ENCODE measurements around the gene ZNF750. TPM values are rescaled to one million over a fixed set of nuclear protein-coding genes. Genes with fewer than 3 reads are reported as not detected.

Gene ZNF750
- total and polyA plus RNA-seq, 2 of the 13 experiments (the other 11 are each of a cell fraction or from before 2014, with no cell fraction given), result not detected

DNA sequence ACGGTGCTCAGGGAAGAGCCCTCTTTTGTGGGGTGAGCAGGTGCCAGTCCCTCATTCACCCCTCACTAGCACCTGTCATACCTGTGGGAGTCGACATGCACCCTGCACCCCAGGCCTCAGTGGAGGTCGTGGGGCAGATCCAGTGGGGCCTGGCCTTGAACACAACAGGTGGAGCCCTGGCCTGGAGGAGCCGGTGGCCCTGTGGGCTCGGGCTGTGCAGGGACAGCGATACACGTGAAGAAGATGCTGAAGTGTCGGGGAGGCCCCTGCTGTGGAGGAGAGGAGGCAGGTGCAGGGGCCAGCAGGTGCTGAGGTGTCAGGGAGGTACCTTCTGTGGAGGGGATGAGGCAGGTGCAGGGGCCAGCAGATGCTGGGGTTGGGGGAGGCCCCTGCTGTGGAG, 31.8 kb downstream of the ZNF750 start (continued):
- no peak for TF ChIP-seq SRY (CRISPR knock-in tag; IDR thresholded peaks at IDR 0.05)
- TF ChIP-seq, protein P1, sequence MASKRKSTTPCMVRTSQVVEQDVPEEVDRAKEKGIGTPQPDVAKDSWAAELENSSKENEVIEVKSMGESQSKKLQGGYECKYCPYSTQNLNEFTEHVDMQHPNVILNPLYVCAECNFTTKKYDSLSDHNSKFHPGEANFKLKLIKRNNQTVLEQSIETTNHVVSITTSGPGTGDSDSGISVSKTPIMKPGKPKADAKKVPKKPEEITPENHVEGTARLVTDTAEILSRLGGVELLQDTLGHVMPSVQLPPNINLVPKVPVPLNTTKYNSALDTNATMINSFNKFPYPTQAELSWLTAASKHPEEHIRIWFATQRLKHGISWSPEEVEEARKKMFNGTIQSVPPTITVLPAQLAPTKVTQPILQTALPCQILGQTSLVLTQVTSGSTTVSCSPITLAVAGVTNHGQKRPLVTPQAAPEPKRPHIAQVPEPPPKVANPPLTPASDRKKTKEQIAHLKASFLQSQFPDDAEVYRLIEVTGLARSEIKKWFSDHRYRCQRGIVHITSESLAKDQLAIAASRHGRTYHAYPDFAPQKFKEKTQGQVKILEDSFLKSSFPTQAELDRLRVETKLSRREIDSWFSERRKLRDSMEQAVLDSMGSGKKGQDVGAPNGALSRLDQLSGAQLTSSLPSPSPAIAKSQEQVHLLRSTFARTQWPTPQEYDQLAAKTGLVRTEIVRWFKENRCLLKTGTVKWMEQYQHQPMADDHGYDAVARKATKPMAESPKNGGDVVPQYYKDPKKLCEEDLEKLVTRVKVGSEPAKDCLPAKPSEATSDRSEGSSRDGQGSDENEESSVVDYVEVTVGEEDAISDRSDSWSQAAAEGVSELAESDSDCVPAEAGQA (IDR thresholded peaks at IDR 0.05; ENCODE audit: low read depth), result no peak
- TF ChIP-seq, protein P1 (CRISPR knock-in tag; IDR thresholded peaks at IDR 0.05; ENCODE audit: borderline replicate concordance), result no peak

DNA sequence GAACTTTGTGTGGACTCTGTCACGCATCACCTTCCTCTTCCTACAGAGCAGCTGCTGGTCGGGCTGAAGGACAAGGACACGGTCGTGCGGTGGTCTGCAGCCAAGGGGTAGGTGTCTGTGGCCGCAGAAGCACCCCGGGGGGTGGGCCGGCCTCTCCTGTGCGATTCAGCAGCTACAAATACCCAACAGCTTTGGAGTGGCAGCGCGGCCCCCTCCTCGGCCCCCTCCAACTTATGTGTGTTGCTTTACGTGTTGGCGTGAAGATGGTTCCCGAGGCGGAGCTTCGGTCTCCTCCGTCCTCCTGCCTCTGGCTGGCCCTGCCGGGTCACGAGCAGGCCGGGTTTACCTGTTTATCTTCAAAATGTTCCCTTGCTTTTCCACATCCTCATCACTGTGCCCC, 32.3 kb downstream of the ZNF750 start:
- ChIA-PET CTCF (ENCODE audit: low intra/inter-chr PET ratio, low total read pairs) (no interaction called here), POLR2A (no interaction called here)
- FAIRE-seq (no peak), ATAC-seq (no peak), DNase-seq (ENCODE audit: low spot score) (no peak)
- Histone ChIP-seq H3K4me1 (ENCODE audit: insufficient read depth, low read length) (no peaks in the 10 kb centered on the region), H2AFZ (ENCODE audit: low read length) (no peak overlapping the region), H3K4me3 (replicated peaks in 1 of 3; ENCODE audit: insufficient read depth in 1 of 3, low read depth in 2 of 3, low read length in 3 of 3) (no peak overlapping the region), H4K20me1 (ENCODE audit: insufficient read depth, low read length) (no peaks in the 10 kb centered on the region), H3K27me3 (ENCODE audit: control insufficient read depth in 1 of 2, insufficient read depth in 2 of 2, low read length in 2 of 2) (no peaks in the 10 kb centered on the region), H3K79me2 (ENCODE audit: insufficient read depth, low read length) (no peaks in the 10 kb centered on the region), H3K4me2 (ENCODE audit: low read depth, low read length) (no peak overlapping the region), H3K9me3 (ENCODE audit: low read length) (no peaks in the 10 kb centered on the region), H3K36me3 (replicated peaks in 1 of 2; ENCODE audit: control insufficient read depth in 1 of 2, insufficient read depth in 2 of 2, low read length in 2 of 2) (peaks cover 29 to 47% of the 10 kb centered on the region in 2 experiments; a peak in 4 of 5 replicates), H3K27ac (ENCODE audit: extremely low read length, insufficient read depth, low read length) (no peak overlapping the region), H3K9ac (ENCODE audit: insufficient read depth, low read depth, low read length) (no peak overlapping the region)
- WGBS (ENCODE audit: low lambda C conversion rate), result 96% methylated on average over 20 of the region's 21 CpGs
- intact Hi-C loops (cut with micrococcal nuclease; ENCODE audit: unreplicated experiment), result no loop called here
- in situ Hi-C loops (cut with HindIII; ENCODE audit: extremely low pct_ligation_motif_present, low pct_unique_long_range_greater_than_20kb), result no loop called here
- BruUV-seq (replicated peaks), result no TSS peak
- TF ChIP-seq, protein P2, sequence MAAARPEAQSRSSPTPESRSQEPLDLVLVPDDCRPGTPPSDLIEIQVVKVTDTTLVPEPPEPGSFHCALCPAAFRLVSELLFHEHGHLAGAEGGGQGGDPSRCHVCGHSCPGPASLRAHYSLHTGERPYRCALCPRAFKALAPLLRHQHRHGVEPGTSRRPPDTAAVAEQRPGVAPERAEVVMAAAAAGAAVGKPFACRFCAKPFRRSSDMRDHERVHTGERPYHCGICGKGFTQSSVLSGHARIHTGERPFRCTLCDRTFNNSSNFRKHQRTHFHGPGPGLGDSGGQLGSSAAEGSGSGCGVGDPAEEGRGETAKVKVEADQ (CRISPR knock-in tag; IDR thresholded peaks at IDR 0.05; ENCODE audit: borderline replicate concordance), result no peak
- TF ChIP-seq ZNF282 (IDR thresholded peaks at IDR 0.05; ENCODE audit: partially characterized antibody), result no peak
- TF ChIP-seq ZNF44 (CRISPR knock-in tag; IDR thresholded peaks at IDR 0.05), result no peak
- no peak for TF ChIP-seq MIXL1 (CRISPR knock-in tag; IDR thresholded peaks at IDR 0.05)
- TF ChIP-seq IRX3 (CRISPR knock-in tag; IDR thresholded peaks at IDR 0.05; ENCODE audit: borderline replicate concordance, low read depth), result no peak
- TF ChIP-seq KLF12 (CRISPR knock-in tag; IDR thresholded peaks at IDR 0.05; ENCODE audit: borderline replicate concordance), result no peak
- TF ChIP-seq, protein P3, sequence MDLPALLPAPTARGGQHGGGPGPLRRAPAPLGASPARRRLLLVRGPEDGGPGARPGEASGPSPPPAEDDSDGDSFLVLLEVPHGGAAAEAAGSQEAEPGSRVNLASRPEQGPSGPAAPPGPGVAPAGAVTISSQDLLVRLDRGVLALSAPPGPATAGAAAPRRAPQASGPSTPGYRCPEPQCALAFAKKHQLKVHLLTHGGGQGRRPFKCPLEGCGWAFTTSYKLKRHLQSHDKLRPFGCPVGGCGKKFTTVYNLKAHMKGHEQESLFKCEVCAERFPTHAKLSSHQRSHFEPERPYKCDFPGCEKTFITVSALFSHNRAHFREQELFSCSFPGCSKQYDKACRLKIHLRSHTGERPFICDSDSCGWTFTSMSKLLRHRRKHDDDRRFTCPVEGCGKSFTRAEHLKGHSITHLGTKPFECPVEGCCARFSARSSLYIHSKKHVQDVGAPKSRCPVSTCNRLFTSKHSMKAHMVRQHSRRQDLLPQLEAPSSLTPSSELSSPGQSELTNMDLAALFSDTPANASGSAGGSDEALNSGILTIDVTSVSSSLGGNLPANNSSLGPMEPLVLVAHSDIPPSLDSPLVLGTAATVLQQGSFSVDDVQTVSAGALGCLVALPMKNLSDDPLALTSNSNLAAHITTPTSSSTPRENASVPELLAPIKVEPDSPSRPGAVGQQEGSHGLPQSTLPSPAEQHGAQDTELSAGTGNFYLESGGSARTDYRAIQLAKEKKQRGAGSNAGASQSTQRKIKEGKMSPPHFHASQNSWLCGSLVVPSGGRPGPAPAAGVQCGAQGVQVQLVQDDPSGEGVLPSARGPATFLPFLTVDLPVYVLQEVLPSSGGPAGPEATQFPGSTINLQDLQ (CRISPR knock-in tag; IDR thresholded peaks at IDR 0.05), result no peak
- TF ChIP-seq, protein P4, sequence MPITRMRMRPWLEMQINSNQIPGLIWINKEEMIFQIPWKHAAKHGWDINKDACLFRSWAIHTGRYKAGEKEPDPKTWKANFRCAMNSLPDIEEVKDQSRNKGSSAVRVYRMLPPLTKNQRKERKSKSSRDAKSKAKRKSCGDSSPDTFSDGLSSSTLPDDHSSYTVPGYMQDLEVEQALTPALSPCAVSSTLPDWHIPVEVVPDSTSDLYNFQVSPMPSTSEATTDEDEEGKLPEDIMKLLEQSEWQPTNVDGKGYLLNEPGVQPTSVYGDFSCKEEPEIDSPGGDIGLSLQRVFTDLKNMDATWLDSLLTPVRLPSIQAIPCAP (CRISPR knock-in tag; IDR thresholded peaks at IDR 0.05; ENCODE audit: low read depth), result no peak
- no peak for TF ChIP-seq ZNF333 (CRISPR knock-in tag; IDR thresholded peaks at IDR 0.05; ENCODE audit: borderline replicate concordance)
